GM18508 (cell line): ENCODE data around the gene KRT75.
"Not testable (repeated sequence)": the region's sequence is repeated elsewhere in the genome, so short reads cannot be mapped to it uniquely, and the experiment has no call there.

Source experiments
- ATAC-seq: cut with Tn5 transposase; IDR thresholded peaks from one replicate; pipeline ENCODE4 v1.9.1; 2021; ENCODE audit warnings: moderate number of reproducible peaks; ENCODE audit not compliant: insufficient read depth, unreplicated experiment

KRT75 gene

DNA sequence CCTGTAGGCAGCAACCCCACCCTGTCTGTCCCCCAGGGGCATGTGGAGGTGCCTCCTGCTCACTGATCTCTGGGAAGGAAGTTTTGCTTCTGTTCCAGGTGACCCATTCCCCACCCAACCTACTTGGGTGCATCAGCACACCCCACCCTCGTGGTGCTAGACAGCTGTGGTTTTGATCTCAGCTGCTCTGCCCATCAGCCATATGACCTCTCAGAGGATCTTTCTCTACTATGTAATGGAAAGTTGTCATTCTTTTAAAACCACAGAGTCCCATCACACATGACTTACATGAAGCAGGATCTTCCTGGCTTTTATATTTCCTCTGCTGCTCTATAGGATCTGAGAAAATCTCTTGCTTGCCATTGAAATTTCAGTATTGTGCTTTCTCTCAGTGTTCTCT, 14.5 kb downstream of the KRT75 start:
- ATAC-seq, result no peak

DNA sequence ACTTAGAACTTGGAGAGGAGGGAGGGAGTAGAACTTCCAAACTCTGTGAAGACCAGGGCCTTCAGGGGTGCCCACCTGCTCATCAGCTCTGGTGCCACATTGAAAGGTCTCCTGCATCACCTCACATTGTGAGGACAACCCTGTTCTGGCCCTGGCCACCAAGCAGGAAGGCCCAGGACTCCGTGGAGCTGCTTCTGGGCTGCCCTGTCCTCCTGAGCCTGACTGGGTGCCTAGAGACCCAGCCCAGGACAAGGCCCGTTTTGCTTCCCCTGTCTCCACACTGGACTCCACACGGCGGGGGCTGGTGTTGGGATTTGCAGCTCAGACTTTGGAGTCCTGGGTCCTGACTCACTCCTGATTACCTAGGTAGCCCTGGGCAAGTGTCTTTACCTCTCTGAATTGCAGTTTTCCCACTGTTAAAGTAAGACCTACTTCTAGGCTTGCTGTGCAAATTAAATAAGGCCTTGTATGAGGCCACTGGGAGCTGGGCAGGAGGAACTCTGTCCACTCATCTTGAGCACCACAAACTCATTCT, 15.5 kb downstream of the KRT75 start:
- no peak for ATAC-seq

DNA sequence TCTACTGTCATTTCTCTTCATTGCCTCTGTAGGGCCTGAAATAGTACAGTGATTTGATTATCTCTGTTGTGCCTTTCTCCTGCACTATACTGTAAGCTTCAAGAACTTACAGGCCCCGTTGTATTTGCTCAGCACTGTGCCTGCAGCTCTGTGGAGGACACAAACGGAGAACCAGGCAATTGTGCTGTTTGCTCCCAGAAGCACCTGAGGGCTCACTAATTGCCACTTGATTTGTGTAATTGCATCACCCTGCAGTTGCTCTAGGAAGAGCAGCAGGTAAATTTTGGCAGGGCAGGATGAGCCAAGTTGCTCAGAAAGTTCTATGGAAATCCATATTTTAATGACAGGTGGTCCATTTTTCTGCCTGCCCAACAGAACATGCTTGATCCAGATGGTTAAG, 16.4 kb downstream of the KRT75 start:
- ATAC-seq, result no peak

DNA sequence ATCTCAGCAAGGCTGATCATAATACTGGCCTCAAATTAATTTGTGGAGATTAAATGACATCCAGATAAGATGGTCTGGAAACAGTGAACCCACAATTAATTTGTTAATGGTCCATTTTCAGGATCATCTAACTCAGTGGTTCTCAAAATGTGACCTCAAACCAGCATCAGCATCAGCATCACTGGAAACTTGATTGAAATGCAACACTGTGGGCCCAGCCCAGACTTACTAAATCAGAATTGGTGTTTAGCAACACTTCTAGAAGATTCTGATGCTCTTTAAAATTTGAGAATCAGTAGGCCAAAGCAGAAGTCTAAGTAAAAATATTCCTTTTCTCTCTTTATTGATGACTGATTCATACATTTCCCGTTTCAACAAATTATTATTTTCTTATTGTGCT, 17.4 kb downstream of the KRT75 start:
- ATAC-seq, result no peak

DNA sequence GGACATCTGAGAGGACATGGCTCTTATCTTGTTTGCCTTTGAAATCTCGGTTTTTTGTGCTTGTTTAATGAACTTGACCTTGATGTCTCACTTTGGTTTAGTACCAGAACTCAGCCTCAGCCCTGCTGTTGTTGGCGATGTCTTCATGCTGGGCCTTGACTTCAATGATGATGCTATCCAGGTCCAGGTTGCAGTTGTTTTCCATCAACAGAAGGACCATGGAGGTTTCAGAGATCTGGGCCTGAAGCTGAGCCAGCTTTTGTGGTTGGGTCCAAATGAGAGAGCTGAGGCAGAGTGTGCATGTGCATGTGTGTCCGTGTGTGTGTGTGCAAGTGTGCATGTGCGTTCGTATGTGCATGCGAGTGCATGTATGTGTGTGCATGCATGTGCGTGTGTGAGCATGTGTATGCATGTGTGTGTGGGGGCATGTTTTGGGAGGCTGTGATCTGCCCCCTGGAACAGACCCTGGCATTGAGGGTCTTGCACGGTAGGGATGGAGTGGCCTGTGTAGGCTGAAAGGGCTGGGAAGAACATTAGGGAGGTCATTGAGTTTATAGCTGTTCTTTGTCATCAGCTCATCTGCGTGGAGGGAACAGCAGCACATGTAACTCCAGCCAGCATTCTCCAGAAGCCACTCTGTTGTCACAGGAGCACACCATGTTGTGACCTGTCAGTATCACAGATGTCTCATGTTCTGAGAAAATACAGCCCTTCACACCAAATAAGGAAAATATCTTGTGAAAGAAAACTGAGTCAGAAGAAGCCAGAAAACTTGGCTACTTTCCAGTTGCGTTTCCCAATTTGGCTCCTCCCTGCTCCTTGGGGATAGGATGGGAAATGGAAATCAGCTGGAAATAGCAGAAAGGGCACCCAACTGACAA, 18.1 kb downstream of the KRT75 start:
- no peak for ATAC-seq

DNA sequence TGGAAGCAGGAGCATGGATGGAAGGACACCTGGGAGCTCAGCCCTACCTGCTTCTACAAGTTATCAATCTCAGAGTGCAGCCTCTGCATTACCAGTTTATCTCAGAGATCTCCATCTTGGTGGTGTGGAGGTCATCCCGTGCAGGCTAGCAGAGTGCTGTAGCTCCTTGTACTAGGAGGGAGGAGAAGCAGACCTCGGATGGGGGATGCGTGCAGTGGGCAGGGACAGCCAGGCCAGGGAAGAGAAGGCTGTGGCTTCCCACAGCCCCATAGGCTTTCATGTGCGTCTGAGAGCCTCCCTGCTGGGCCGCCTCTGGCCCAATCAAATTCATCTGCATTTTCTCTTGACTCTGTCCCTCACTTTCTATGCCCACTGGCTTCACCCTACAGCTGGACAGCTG, 19.2 kb downstream of the KRT75 start:
- ATAC-seq, result no peak

DNA sequence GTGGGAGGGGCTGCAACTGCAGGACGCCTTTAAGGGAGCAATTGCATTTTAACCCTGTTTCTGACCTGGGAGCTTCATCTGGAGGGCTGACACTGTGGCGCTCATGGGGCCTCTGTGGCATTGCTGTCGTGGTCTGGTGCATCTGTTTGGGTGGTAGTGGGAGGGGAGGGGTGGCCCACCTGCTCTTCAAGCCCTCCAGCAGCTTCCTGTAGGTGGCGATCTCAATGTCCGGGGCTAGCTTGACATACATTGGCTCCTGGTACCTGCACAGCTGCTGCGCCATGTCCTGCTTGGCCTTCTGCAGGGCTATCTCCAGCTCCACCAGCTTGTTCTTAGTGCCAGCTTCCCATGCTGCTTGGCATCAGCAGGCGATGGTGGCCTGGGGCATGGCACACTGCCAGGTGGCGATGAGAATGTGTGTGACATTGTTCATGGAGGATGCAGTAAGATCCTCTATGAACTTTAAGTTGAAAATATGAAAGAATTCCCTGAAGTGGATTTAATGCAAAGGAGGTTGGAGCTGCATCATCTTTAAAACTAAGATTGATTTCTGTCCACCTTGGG, 20.3 kb downstream of the KRT75 start:
- ATAC-seq, result no peak

DNA sequence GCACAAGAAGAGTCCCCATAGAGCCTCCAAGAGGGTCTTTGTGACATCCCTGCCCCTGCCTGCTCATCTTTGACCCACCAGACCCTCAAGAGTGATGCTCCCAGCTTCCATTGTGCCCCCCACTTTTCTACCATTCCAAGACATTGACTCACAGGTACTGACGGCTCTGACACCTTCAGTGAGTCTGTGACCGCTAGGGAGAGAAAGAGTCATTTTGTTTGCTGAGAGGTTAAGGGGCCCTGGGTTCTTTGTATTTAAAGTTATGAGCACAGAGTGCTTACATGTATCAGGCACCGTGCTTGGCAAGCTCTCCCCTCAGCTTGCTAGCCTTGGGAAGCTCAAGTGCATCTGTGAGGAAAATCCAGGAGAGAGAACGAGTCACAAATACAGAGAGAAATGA, 21.0 kb downstream of the KRT75 start:
- ATAC-seq, result no peak

DNA sequence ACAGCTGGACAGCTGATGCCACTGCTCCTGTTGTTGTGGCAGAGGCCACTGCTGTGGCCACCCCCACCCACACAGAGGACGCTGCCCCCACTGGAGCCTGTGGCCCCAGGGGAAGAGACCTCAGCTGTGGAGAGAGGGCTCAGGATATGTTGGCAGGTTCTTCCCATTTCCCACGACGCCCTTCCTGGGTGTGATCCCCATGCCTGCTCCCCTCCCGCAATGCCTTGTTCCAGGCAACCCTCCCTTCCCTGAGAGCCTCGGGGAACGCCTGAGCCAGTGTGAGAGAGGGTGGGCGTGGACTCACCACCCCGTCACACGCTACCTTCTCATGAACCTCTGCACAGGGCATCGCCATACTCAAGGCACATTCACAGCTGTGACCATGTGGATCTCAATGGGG, 22.4 kb downstream of the KRT75 start:
- no peak for ATAC-seq

DNA sequence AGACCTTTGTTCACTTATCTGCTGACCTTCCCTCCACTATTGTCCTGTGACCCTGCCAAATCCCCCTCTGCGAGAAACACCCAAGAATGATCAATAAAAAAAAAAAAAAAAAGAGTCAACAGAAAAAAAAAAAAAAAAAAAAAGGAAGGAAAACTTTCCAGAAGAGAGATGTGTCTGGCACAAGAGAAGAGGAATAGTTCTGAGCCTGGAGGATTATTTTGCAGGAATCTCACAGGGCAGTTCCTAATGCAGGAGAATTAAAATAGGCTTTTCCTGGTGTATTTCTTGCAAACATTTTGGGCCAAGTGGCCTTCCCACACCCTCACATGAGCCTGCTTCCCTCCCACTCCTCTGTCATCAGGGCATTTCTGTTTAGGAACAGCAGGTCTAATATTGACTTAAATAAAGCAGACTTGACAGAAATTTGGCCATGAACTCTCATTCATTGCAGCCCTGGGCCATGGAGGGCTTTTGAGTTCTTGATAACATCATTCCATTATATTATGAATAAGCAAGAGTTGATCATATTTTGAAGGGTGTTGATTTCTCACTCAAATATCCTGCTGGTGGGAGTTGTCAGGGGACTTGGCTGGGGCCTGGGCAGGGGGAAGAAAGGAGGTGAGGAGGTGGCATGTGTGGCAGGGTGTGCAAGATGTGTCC, 23.5 kb downstream of the KRT75 start:
- not testable (repeated sequence) for ATAC-seq

DNA sequence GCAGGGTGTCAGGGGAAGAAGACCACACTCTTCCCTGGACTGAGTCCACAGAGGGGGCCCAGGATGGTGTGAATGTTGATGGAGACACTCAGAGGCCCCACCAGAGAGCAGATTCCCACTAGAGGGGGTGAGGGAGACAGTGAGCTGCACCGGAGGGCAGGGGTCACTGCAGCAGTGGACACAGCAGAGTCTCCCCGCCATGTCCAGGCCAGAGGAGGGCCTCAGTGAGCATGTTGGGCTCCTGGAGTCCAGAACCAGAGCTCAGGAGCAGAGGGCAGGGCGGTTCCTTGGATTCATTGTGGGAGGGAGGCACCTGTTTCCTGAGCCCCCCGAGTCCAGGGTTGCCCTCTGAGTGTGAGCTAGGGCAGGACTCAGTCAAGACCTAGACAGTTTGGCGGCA, 26.3 kb downstream of the KRT75 start:
- no peak for ATAC-seq

DNA sequence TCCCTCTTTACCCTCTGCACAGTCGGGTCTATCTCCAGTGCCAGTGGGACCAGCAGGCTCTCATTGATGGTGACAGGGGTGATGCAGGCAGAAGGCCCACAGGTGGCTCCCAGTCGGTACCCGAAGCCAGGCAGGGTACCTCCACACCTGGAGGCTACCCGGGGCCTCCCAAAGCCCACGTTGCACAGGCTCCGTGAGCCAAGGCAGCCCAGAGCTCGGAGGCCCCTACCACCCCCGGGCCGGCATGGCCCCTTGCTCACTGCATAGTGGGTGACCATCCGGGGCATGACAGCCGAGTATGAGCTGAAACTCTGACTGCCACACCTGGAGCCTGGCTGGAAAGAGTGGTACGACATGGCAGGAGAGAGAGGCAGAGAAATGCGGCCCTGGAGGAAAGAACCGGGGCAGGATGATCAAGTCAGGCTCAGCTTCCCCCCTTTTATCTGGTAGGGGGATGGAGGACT, 28.2 kb downstream of the KRT75 start, which contains the start of gene KRT82:
Gene KRT82, minus strand, starts transcription at position 414 of the 464 bp plus-strand sequence. Its CDS starts 58 bp downstream, at position 356.
- no peak for ATAC-seq

DNA sequence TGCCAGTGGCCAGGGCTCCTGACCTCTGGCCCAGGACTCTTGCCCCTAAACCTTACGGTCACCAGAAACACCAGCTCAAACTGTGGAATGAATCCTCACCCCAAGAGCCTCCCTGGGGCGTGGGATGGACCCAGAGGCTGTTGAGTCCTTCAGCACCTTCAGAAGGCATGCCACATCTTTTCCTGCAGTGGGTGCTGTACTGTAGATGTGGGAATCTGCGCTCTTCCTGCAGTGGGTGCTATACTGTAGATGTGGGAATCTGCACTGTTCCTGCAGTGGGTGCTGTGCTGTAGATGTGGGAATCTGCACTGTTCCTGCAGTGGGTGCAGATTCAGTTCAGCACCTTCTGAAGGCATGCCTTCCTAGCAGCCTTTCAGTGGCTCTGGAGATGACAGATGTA, 29.2 kb downstream of the KRT75 start:
- ATAC-seq, result no peak

DNA sequence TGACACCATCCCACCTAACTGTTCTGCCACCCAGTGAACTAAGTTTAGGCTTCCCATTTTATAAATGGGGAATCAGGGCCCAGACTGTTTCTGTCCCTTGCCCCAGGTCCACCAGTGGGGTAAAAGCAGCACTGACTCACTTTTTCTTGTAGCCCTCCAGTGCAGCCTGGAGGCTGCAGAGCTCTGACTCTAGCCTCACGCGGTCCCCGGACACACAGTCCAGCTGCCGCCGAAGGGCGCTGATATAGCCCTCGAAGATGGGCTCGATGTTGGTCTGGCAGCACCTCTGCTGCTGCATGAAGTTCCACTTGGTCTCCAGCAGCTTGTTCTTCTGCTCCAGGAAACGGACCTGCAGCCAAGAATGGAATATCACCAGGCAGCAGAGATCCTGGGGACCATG, 30.6 kb downstream of the KRT75 start:
- no peak for ATAC-seq

DNA sequence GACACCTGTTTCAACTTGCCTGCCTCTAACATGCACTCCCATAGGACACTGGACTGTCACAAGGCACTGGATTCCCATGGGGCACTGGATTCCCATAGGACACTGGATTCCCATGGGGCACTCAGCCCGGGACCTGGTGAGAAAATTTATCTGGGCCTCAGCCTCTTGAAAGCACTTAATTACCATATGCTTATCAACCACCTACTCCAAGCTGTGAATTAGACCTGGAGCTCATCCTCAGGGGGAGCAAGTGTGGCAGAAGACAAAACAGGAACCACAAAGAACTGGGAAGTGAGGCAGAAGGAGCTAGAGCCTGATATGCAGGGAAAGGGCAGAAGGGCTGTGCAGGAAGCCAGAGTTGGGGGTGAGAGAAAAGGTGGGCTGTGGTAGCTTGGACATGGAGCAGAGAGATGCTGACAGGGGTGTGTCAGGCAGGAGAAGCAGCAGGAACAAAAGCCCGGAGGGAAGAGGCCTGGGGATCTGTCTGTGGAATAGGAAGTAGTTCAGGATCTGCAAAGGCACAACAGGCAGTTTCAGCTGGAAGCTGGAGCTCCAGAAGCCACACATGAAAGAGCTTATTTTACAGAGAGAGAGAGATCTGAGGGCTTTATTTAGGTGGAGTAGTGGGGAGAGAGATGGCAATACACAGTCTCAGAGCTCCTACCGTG, 31.2 kb downstream of the KRT75 start:
- ATAC-seq, result no peak

DNA sequence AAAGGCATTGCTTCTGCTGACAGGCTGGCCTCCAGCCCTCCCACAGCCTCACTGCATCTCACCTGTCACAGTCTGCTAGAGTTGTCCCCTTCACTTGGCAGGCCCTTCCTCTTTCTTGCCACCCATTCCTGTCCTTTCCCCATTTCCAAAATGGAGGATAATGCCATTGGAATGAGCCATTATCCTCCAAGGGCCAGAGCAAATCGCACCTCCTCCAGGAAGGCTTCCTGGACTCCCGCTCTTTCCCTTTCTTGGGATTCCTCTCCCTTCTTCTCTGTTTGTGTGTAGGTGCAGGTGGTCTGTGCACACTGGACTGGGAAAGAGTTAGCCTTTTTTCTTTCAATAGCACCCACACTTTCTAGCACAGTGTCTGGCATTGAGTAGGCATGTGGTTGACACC, 31.8 kb downstream of the KRT75 start:
- ATAC-seq, result no peak

DNA sequence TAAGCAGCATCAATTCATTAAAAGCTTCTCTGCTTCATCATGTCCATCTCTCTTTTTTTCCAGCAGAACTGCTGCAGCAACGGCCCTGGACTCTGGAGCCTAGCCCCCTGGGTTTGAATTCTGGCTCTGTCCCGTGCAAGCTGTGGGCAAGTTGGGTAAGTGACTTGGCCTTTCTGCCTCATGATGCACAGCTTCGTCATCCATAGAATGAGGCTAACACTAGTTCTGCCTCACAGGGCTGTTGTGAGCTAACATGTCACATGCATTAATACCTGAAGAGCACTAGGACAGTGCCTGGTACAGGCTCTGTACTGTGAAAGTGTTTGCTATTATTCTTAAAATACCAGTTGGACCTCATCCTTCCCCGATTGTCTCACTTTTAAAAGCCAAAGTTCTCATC, 32.2 kb downstream of the KRT75 start:
- ATAC-seq, result no peak

DNA sequence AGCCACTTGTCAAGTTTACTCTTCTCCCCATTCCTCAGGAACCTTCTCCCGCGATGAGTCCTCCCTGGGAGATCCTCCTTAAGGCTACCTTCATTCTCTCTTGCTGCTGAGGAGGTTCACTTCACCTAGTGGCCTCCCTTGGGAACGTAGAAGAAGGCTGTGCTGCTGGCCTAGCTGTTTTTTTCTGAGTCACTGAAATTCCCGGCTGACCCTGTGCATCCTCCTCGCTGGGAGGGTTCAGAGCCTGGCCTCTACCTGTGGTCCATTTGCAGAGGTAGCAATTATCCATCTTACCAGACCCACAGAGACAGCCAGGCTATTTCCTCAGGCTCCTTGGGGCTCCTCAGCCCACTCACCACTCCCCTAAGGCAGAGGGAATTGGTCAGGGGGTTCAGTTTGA, 32.6 kb downstream of the KRT75 start:
- ATAC-seq, result no peak

DNA sequence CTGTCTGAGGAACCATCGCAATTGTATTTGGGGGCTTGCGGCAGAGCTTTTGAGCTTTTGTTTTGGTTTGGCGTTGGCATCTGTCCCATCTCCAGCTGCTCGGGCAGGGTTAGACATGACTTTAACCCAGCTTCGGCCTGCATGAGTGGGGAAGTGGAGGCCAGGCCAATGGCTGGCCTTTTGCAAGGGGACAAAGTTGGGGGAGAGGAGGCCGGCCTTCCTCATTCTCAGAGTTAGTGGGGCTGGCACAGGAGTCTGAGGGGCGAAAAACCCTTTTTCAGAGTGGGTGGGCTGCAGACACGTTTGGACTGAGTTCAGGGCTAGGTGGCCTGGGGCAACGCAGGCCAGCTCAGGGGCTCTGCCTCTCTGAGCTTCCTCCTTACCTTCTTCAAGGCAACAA, 33.3 kb downstream of the KRT75 start:
- no peak for ATAC-seq

DNA sequence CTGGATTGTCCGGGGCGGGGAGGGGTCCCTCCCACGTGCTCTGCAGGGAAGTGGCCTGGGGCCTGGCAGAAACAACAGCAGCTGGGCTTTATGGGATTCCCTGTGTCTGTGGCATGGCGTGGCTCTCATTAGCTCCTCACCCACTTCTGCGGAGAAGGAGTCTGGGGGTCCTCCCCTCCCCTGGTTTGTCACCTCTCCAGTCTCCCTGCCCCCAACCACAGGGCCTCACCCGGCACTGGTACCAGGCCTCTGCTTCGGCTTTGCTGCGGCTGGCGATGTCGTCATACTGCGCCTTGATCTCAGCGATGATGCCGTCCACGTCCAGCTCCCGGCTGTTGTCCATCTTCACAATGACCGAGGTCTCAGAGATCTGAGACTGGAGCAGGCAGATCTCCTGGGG, 34.4 kb downstream of the KRT75 start:
- no peak for ATAC-seq

DNA sequence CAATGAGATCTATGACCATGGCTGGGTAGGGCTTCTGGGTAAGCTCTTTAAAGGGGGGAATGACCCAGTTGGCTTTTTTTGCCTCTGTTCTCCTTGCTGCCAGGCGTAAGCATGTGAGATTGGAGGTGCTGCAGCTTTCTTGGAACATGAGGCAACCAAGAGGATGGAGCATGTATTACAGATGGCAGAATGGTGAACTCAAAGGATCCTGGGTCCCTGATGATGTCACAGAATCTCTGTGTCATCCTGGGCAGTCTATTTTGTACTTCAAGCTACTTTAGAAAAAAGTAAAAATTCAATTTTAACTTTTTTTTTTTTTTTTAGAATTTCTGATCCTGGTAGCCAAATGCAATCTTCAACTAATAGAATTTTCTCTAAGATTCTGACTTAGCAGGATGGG, 36.0 kb downstream of the KRT75 start:
- no peak for ATAC-seq
